ENCODE results near the gene DMBT1.

- TF ChIP-seq CTCF (optimal IDR thresholded peaks at IDR 0.05 in 1 of 3, IDR thresholded peaks at IDR 0.05 in 1 of 3, conservative IDR thresholded peaks at IDR 0.05 in 1 of 3; ENCODE audit: extremely low read depth in 1 of 3, insufficient read depth in 2 of 3, low read length in 3 of 3) (no peak), EZH2 (IDR thresholded peaks at IDR 0.05; ENCODE audit: low read length) (no peak)
These were observed 31.2 kb downstream of the DMBT1 start for GRCh38 chr10:122591736-122592135.

All from keratinocyte (primary cell).